GM12878 (cell line): Measurements from ENCODE around the gene FBRSL1. TPM values are rescaled to one million over a fixed set of nuclear protein-coding genes. Genes with fewer than 3 reads are reported as not detected.

Source experiments
- ATAC-seq: fragments of 200-7000 bp; cut with Tn5 transposase; 3 replicates; pipeline ENCODE4 v1.9.1; 2020; ENCODE audit warnings: mild to moderate bottlenecking, moderate library complexity
- BruUV-seq: library from RNA; stranded (reverse); fragments of 400-500 nt; replicated peaks from 2 replicates; lab custom pipeline; 2021; lab: Mats Ljungman, UMichigan
- CTCF ChIA-PET: fragments of 300-600 bp; sonication (Branson Sonifier 250); formaldehyde crosslinking; extraction: SDS; loops from one replicate; lab custom pipeline; 2021; ENCODE audit warnings: inconsistent platforms; lab: Yijun Ruan, JAX
- POLR2A ChIA-PET: fragments of 350-600 bp; formaldehyde crosslinking; extraction: SDS; loops from one replicate; lab custom pipeline; 2021; ENCODE audit warnings: inconsistent platforms; lab: Charles Lee
- RAD21 ChIA-PET: fragments of 300-600 bp; sonication (Branson Sonifier 250); formaldehyde crosslinking; loops from one replicate; lab custom pipeline; 2023; ENCODE audit warnings: antibody characterized with exemption; ENCODE audit not compliant: unreplicated experiment; lab: Charles Lee
- SMC1A ChIA-PET: fragments of 300-600 bp; sonication (Branson Sonifier 250); formaldehyde crosslinking; loops from one replicate; lab custom pipeline; 2023; ENCODE audit not compliant: unreplicated experiment, uncharacterized antibody; lab: Charles Lee
- DNase-seq: peaks from one replicate; pipeline ENCODE4 v3.0.0-alpha.2; 2011; ENCODE audit warnings: low read depth, low spot score
- FAIRE-seq: peaks from 3 replicates; lab custom pipeline; 2011; peaks lifted over from hg19 to GRCh38; lab: Jason Lieb, UNC
- H2AFZ ChIP-seq: 2 replicates; pipeline ENCODE4 v1.6.0; 2011; ENCODE audit warnings: low read depth, low read length, control low read depth; ENCODE audit not compliant: control insufficient read depth
- H3K27ac ChIP-seq: 2 replicates; pipeline ENCODE4 v1.5.1; 2011; ENCODE audit warnings: control low read depth; ENCODE audit not compliant: control insufficient read depth, insufficient read depth
- H3K27me3 ChIP-seq, 2 experiments: replicated peaks in 1 of 2; 2 replicates each; pipeline versions ENCODE4 v1.6.0 to v1.6.1; 2011; ENCODE audit warnings: low read length in 1 of 2; ENCODE audit not compliant: control insufficient read depth in 2 of 2, insufficient read depth in 2 of 2
- H3K36me3 ChIP-seq, 2 experiments: 2 replicates each; pipeline ENCODE4 v1.5.1; 2011; ENCODE audit warnings: low read length in 1 of 2; ENCODE audit not compliant: control insufficient read depth in 2 of 2, insufficient read depth in 2 of 2
- H3K4me1 ChIP-seq: 2 replicates; pipeline ENCODE4 v1.6.1; 2011; ENCODE audit warnings: mild to moderate bottlenecking, low read length, moderate library complexity, mixed read lengths; ENCODE audit not compliant: control insufficient read depth, insufficient read depth
- H3K4me2 ChIP-seq: 2 replicates; pipeline ENCODE4 v1.6.0; 2011; ENCODE audit warnings: control low read depth; ENCODE audit not compliant: control insufficient read depth, insufficient read depth
- H3K4me3 ChIP-seq: fragments of 200-600 bp; sonication (generic); 2 replicates; pipeline ENCODE4 v1.5.1; 2016
- H3K79me2 ChIP-seq: 2 replicates; pipeline ENCODE4 v1.6.0; 2011; ENCODE audit warnings: low read length; ENCODE audit not compliant: control insufficient read depth, insufficient read depth
- H3K9ac ChIP-seq: 2 replicates; pipeline ENCODE4 v1.8.0; 2011; ENCODE audit warnings: low read length, control low read depth, mixed read lengths; ENCODE audit not compliant: control insufficient read depth, insufficient read depth
- H3K9me3 ChIP-seq: replicated peaks from 3 replicates; pipeline ENCODE4 v1.5.1; 2011; ENCODE audit warnings: mild to moderate bottlenecking, low read length; ENCODE audit not compliant: control insufficient read depth, insufficient read depth
- H4K20me1 ChIP-seq: 2 replicates; pipeline ENCODE4 v1.6.0; 2011; ENCODE audit not compliant: control insufficient read depth, insufficient read depth
- ASH2L ChIP-seq: fragments of 300-600, 200-600 bp; sonication (generic); IDR thresholded peaks from 2 replicates; pipeline ENCODE4 v1.6.1; 2017; ENCODE audit warnings: low read depth, mild to moderate bottlenecking, borderline replicate concordance
- ATF7 ChIP-seq: fragments of 450-650 bp; IDR thresholded peaks from 2 replicates; pipeline ENCODE4 v1.6.1; 2016; ENCODE audit warnings: low read depth, mild to moderate bottlenecking
- BHLHE40 ChIP-seq, 2 experiments: fragments of 450-650 bp in 1 of 2; IDR thresholded peaks; 2 replicates each; pipeline ENCODE4 v1.6.1; 2011 to 2017; ENCODE audit warnings: low read depth in 2 of 2, borderline replicate concordance in 1 of 2, improper control_type of control experiment in 1 of 2, low read length in 1 of 2, mild to moderate bottlenecking in 1 of 2
- BMI1 ChIP-seq: fragments of 450-650 bp; IDR thresholded peaks from 2 replicates; pipeline ENCODE4 v1.6.1; 2016; ENCODE audit warnings: mild to moderate bottlenecking, moderate library complexity, borderline replicate concordance
- CBFB ChIP-seq: IDR thresholded peaks from 2 replicates; pipeline ENCODE4 v1.6.1; 2016; ENCODE audit warnings: antibody characterized with exemption, low read depth
- CBX3 ChIP-seq: fragments of 200-600 bp; sonication (generic); IDR thresholded peaks from 2 replicates; pipeline ENCODE4 v1.6.1; 2016; ENCODE audit warnings: low read depth, borderline replicate concordance
- ETV6 ChIP-seq, 2 experiments: fragments of 450-650 bp in 1 of 2; IDR thresholded peaks in 1 of 2; conservative IDR thresholded peaks in 1 of 2; 2 replicates each; pipeline ENCODE4 v1.6.1; 2014; ENCODE audit warnings: antibody characterized with exemption in 1 of 2, borderline replicate concordance in 1 of 2, low read depth in 1 of 2, mild to moderate bottlenecking in 1 of 2, moderate library complexity in 1 of 2
- FOXM1 ChIP-seq: IDR thresholded peaks from 2 replicates; pipeline ENCODE4 v1.6.1; 2012; ENCODE audit warnings: low read depth, mild to moderate bottlenecking, inconsistent platforms, low read length, moderate library complexity
- IKZF2 ChIP-seq, 2 experiments: fragments of 450-650 bp; IDR thresholded peaks; 2 replicates each; pipeline ENCODE4 v1.6.1; 2017; ENCODE audit warnings: mild to moderate bottlenecking in 2 of 2, moderate library complexity in 2 of 2
- KDM1A ChIP-seq: fragments of 200-600 bp; sonication (generic); IDR thresholded peaks from 2 replicates; pipeline ENCODE4 v1.6.1; 2016; ENCODE audit warnings: borderline replicate concordance
- KLF5 ChIP-seq: fragments of 450-650 bp; IDR thresholded peaks from 2 replicates; pipeline ENCODE4 v1.6.1; 2014; ENCODE audit warnings: mild to moderate bottlenecking; ENCODE audit not compliant: partially characterized antibody
- LARP7 ChIP-seq: fragments of 450-650 bp; IDR thresholded peaks from 2 replicates; pipeline ENCODE4 v1.6.1; 2017; ENCODE audit warnings: mild to moderate bottlenecking
- NBN ChIP-seq: fragments of 450-650 bp; IDR thresholded peaks from 2 replicates; pipeline ENCODE4 v1.6.1; 2016
- NFIC ChIP-seq: IDR thresholded peaks from 2 replicates; pipeline ENCODE4 v1.6.1; 2012; ENCODE audit warnings: low read depth, mild to moderate bottlenecking, inconsistent platforms, low read length, moderate library complexity
- PKNOX1 ChIP-seq: fragments of 450-650 bp; IDR thresholded peaks from 2 replicates; pipeline ENCODE4 v1.6.1; 2016; ENCODE audit warnings: mild to moderate bottlenecking
- RCOR1 ChIP-seq: conservative IDR thresholded peaks from 2 replicates; pipeline ENCODE4 v1.6.1; 2012; ENCODE audit warnings: low read depth, low read length, improper control_type of control experiment
- SKIL ChIP-seq: fragments of 450-650 bp; IDR thresholded peaks from 2 replicates; pipeline ENCODE4 v1.6.1; 2017; ENCODE audit warnings: mild to moderate bottlenecking, low read depth, inconsistent platforms; ENCODE audit not compliant: poor library complexity, severe bottlenecking
- SMC3 ChIP-seq: IDR thresholded peaks from 2 replicates; pipeline ENCODE4 v1.6.1; 2011; ENCODE audit warnings: low read length, improper control_type of control experiment, borderline replicate concordance
- TARDBP ChIP-seq: IDR thresholded peaks from 2 replicates; pipeline ENCODE4 v1.6.1; 2016; ENCODE audit warnings: borderline replicate concordance
- TCF3 ChIP-seq: IDR thresholded peaks from 2 replicates; pipeline ENCODE4 v1.6.1; 2012; ENCODE audit warnings: low read depth, mild to moderate bottlenecking, low read length, borderline replicate concordance; ENCODE audit not compliant: insufficient read depth
- ZNF274 ChIP-seq: IDR thresholded peaks from one replicate; pipeline ENCODE4 v1.8.0; 2011; ENCODE audit not compliant: insufficient read length, insufficient read depth
- WGBS: methylation state at CpG from one replicate; pipeline ENCODE4 v1.1.6; 2016; ENCODE audit warnings: low lambda C conversion rate; ENCODE audit not compliant: insufficient replicate concordance, insufficient coverage; ENCODE audit errors: missing lambda C conversion rate; 5-methylcytosine and 5-hydroxymethylcytosine counted together
- in situ Hi-C: fragments of 300-500 bp; cut with MboI; formaldehyde crosslinking; loops from 9 replicates; pipeline ENCODE4 v1.14.3; 2018; ENCODE audit warnings: mixed read lengths
- intact Hi-C: fragments of 100-400 bp; cut with micrococcal nuclease; formaldehyde crosslinking; loops from one replicate; pipeline ENCODE4 v1.14.2; 2022; ENCODE audit not compliant: unreplicated experiment
- polyA plus RNA-seq, 11 experiments: library from polyadenylated mRNA; depleted of rRNA in 4 of 11; unstranded in 6 of 11; stranded (reverse) in 5 of 11; fragments of >200 nt; fragmentation: Nextera tagmentation in 4 of 11; fragmentation: Illumina TruSeq in 1 of 11; extraction: Ambion mirVana in 4 of 11; extraction: Trizol in 1 of 11; gene quantifications; 1 replicate in 1 of 11; 2 replicates in 10 of 11; pipeline versions ENCODE4 v1.2.1 to v1.2.3, GENCODE V29; 2011 to 2016; ENCODE audit warnings: inconsistent platforms in 2 of 11, missing spikeins in 2 of 11, low read depth in 1 of 11
- total RNA-seq, 4 experiments: library from RNA; depleted of rRNA in 3 of 4; stranded (reverse); fragments of >200 nt in 3 of 4; fragmentation: Illumina TruSeq in 1 of 4; extraction: Trizol in 1 of 4; gene quantifications; 2 replicates each; pipeline versions ENCODE4 v1.2.1 to v1.2.3, GENCODE V29; 2013 to 2021

Gene FBRSL1
- total and polyA plus RNA-seq, 10 of the 15 experiments (the other 5 are each of a cell fraction or from before 2014, with no cell fraction given), result 0.19 to 55.1 (median 4.1) TPM

- no peaks in the 10 kb centered on the region for H3K27me3 ChIP-seq
- FAIRE-seq (peak; percentile 98), DNase-seq (peak; percentile 77), ATAC-seq (peak; percentile 87)
- peak overlapping the region; percentile 56 for H3K4me2 ChIP-seq
- H3K36me3 ChIP-seq, result no peaks in the 10 kb centered on the region
- H3K79me2 ChIP-seq, result no peaks in the 10 kb centered on the region
- RAD21 ChIA-PET, result no interaction called here
- 26% methylated on average over 22 of the region's 22 CpGs for WGBS
- H3K4me3 ChIP-seq, result peak overlapping the region; percentile 14; the same call in 1 of the 2 replicates
- no TSS peak for BruUV-seq
- POLR2A ChIA-PET, result interaction anchor here (0.5 to 1.3 kb wide), 3 partner anchors 13 to 427 kb away, joined by 3 to 5 read pairs (median 4); no protein-coding TSS in a partner anchor
- no peak overlapping the region for H3K9ac ChIP-seq
- no peaks in the 10 kb centered on the region; the same call in 2 of the 3 replicates for H3K9me3 ChIP-seq
- H3K4me1 ChIP-seq, result peaks cover 24% of the 10 kb centered on the region
- peak overlapping the region; percentile 7; the same call in 1 of the 2 replicates for H3K27ac ChIP-seq
- in situ Hi-C loops, result no loop called here
- SMC1A ChIA-PET, result interaction anchor here (0.9 to 2.2 kb wide), 3 partner anchors 13 to 74 kb away, joined by 3 to 8 read pairs (median 3); no protein-coding TSS in a partner anchor
- CTCF ChIA-PET, result interaction anchor here (1.1 to 1.4 kb wide), 2 partner anchors 19 to 74 kb away, joined by 3 read pairs; no protein-coding TSS in a partner anchor
- H2AFZ ChIP-seq, result no peak overlapping the region
- H4K20me1 ChIP-seq, result no peaks in the 10 kb centered on the region
- intact Hi-C loops, result loop anchor here (1.0 kb wide), 1 partner anchor 43 kb away; no protein-coding TSS in a partner anchor
- TF ChIP-seq NFIC (peak; percentile 49), ETV6 (conservative IDR thresholded peaks at IDR 0.05 in 1 of 2, IDR thresholded peaks at IDR 0.05 in 1 of 2; ENCODE audit: borderline replicate concordance in 1 of 2, low read depth in 1 of 2) (peak in 1 of 2 experiments; percentile 30; a peak in 1 of 4 replicates), LARP7 (no peak), SMC3 (peak; percentile 8; the same call in 1 of the 2 replicates), ZNF274 (no peak), SKIL (peak; percentile 54), CBFB (0 out of 2 replicates have a peak, but pooled peaks have one; percentile 37), FOXM1 (0 out of 2 replicates have a peak, but pooled peaks have one; percentile 44), PKNOX1 (peak; percentile 85), CBX3 (no peak), BHLHE40 (IDR thresholded peaks at IDR 0.05; ENCODE audit: borderline replicate concordance in 1 of 2, low read depth in 2 of 2, low read length in 1 of 2) (peak; percentile 63 to 68; a peak in 2 of 4 replicates), TCF3 (no peak), KDM1A (no peak), RCOR1 (no peak), TARDBP (no peak), ASH2L (0 out of 2 replicates have a peak, but pooled peaks have one; percentile 10), NBN (peak; percentile 43; the same call in 1 of the 2 replicates), ATF7 (0 out of 2 replicates have a peak, but pooled peaks have one; percentile 47), IKZF2 (IDR thresholded peaks at IDR 0.05) (peak; percentile 59 to 67), KLF5 (no peak), BMI1 (no peak)
Measured at GRCh38 chr12:132449565-132450417, 40.2 kb upstream of the FBRSL1 start.
